Kidney (tissue), 14 donors: ENCODE data around the gene RENBP. TPM values are rescaled to one million over a fixed set of nuclear protein-coding genes. Genes with fewer than 3 reads are reported as not detected.
A peak's percentile ranks its signal among the peaks of the same experiment; 100 is the strongest.

Experiments
- DNase-seq, 5 donors: peaks; one replicate each; pipeline ENCODE4 v3.0.0-alpha.2; 2013 to 2020
- FAIRE-seq: peaks from 2 replicates; lab custom pipeline; 2012; peaks lifted over from hg19 to GRCh38; lab: Jason Lieb, UNC
- H3K27ac ChIP-seq, 2 donors: one replicate each; pipeline ENCODE4 v1.7.0; 2013; ENCODE audit warnings: low read depth in 2 of 2, low read length in 2 of 2, inconsistent platforms in 1 of 2
- H3K27me3 ChIP-seq: one replicate; pipeline ENCODE4 v1.7.1; 2013; ENCODE audit warnings: low read length, inconsistent platforms; ENCODE audit not compliant: control insufficient read depth, insufficient read depth
- H3K36me3 ChIP-seq, 3 donors: one replicate each; pipeline versions ENCODE4 v1.7.0 to v1.7.1; 2013; ENCODE audit warnings: low read length in 3 of 3, control low read depth in 1 of 3, inconsistent platforms in 1 of 3; ENCODE audit not compliant: insufficient read depth in 3 of 3, control insufficient read depth in 2 of 3
- H3K4me1 ChIP-seq, 3 donors: one replicate each; pipeline versions ENCODE4 v1.7.0 to v1.7.1; 2013; ENCODE audit warnings: low read length in 3 of 3, inconsistent platforms in 1 of 3, low read depth in 1 of 3; ENCODE audit not compliant: control insufficient read depth in 2 of 3, insufficient read depth in 2 of 3
- H3K4me3 ChIP-seq, 3 donors: one replicate each; pipeline versions ENCODE4 v1.7.0 to v1.8.1; 2013; ENCODE audit warnings: low read length in 3 of 3, control low read depth in 1 of 3, inconsistent platforms in 1 of 3
- H3K9ac ChIP-seq, 3 donors: one replicate each; pipeline versions ENCODE4 v1.7.0 to v1.7.1; 2013; ENCODE audit warnings: low read length in 3 of 3, control low read depth in 1 of 3, inconsistent platforms in 1 of 3
- H3K9me3 ChIP-seq, 3 donors: one replicate each; pipeline versions ENCODE4 v1.7.0 to v1.7.1; 2013; ENCODE audit warnings: low read length in 3 of 3, control low read depth in 1 of 3, inconsistent platforms in 1 of 3; ENCODE audit not compliant: control insufficient read depth in 2 of 3, insufficient read depth in 1 of 3
- CTCF ChIP-seq: IDR thresholded peaks from 3 replicates; pipeline ENCODE4 v1.5.1; 2012; ENCODE audit warnings: mild to moderate bottlenecking, moderate library complexity, borderline replicate concordance; ENCODE audit not compliant: insufficient read depth; ENCODE audit errors: extremely low read depth
- intact Hi-C: fragments of 100-400 bp; cut with DNase I; formaldehyde crosslinking; loops from one replicate; pipeline ENCODE4 v1.11.1; 2022
- polyA plus RNA-seq: library from polyadenylated mRNA; stranded (reverse); fragments of 350-450 nt; fragmentation: Illumina TruSeq; extraction: RNeasy Lipid Tissue Mini Kit (QIAGEN cat#74804); gene quantifications from one replicate; pipeline ENCODE4 v1.2.3, GENCODE V29; 2014; ENCODE audit warnings: low read depth, low replicate concordance; ENCODE audit not compliant: insufficient read depth
- total RNA-seq: library from RNA; stranded (reverse); fragmentation: NEBNext Ultra II Directional; extraction: Animal tissue kit (Norgen Biotek cat#: 25700); gene quantifications from one replicate; pipeline ENCODE4 v1.2.1, GENCODE V29; 2021
- donor health status: control.
- donor health status: control.
- donor health status: control.
- donor health status: control.
- donor health status: control.
- donor health status: DM: yes; HTN: yes; CAD: no.
- donor health status: Normal renal cell carcinoma (clear cell type).

The RENBP gene
- total and polyA plus RNA-seq, 2 donors from 2014 or later: 22.9 to 78.2 TPM

- H3K27me3 ChIP-seq: no peaks in the 10 kb centered on the region
- H3K27ac ChIP-seq: peak overlapping the region; percentile 80 to 91
- intact Hi-C loops: no loop called here
- peak in 4 of 5 donors; percentile 25 to 69 (median 50) for DNase-seq
- peak overlapping the region; percentile 29 to 81 (median 64) for H3K9ac ChIP-seq
- no peaks in the 10 kb centered on the region for H3K9me3 ChIP-seq
- no peak for FAIRE-seq
- H3K4me3 ChIP-seq: peak overlapping the region; percentile 67 to 82 (median 69)
- H3K4me1 ChIP-seq: peaks cover 0 to 23% (median 11%) of the 10 kb centered on the region in 3 donors
- no peaks in the 10 kb centered on the region for H3K36me3 ChIP-seq
- TF ChIP-seq CTCF: no peak
Measured at GRCh38 chrX:153973127-153974002, 28.9 kb upstream of the RENBP start.

- H3K36me3 ChIP-seq: no peaks in the 10 kb centered on the region
- DNase-seq (peak; percentile 92 to 96 (median 95)), FAIRE-seq (no peak)
- intact Hi-C loops: no loop called here
- no peaks in the 10 kb centered on the region for H3K27me3 ChIP-seq
- H3K9ac ChIP-seq: peak within 1 kb of the TSS; percentile 95 to 98 (median 98)
- TF ChIP-seq CTCF: no peak
- peaks cover 0 to 31% (median 19%) of the 10 kb centered on the region in 3 donors for H3K4me1 ChIP-seq
- peak within 1 kb of the TSS; percentile 99 to 100 for H3K27ac ChIP-seq
- H3K9me3 ChIP-seq: no peaks in the 10 kb centered on the region
- H3K4me3 ChIP-seq: peak within 1 kb of the TSS; percentile 82 to 92 (median 88)
Measured at GRCh38 chrX:153972368-153973126, 28.1 kb upstream of the RENBP start, which contains the start of gene TMEM187. TSS of gene TMEM187 (plus strand) at chrX:153972754. CDS start at chrX:153982063, 9,309 bp downstream.

GRCh38 chrX:153971450-153972367, 27.3 kb upstream of the RENBP start, which contains the start of gene HCFC1:
TSS of gene HCFC1 (minus strand) at chrX:153971818. CDS start at chrX:153970840, 978 bp downstream.
- no peak for TF ChIP-seq CTCF
- peak; percentile 95 to 98 (median 96) for DNase-seq
- peaks cover 0 to 38% (median 24%) of the 10 kb centered on the region in 3 donors for H3K4me1 ChIP-seq
- no peak for FAIRE-seq
- H3K27me3 ChIP-seq: no peaks in the 10 kb centered on the region
- peak within 1 kb of the TSS; percentile 95 to 98 (median 98) for H3K9ac ChIP-seq
- intact Hi-C loops: no loop called here
- H3K36me3 ChIP-seq: no peaks in the 10 kb centered on the region
- no peaks in the 10 kb centered on the region for H3K9me3 ChIP-seq
- peak within 1 kb of the TSS; percentile 83 to 92 (median 88) for H3K4me3 ChIP-seq
- peak within 1 kb of the TSS; percentile 99 to 100 for H3K27ac ChIP-seq
